GM21447 (cell line): ENCODE results near the gene AUTS2.

Experiments used
- ATAC-seq: cut with Tn5 transposase; IDR thresholded peaks from one replicate; pipeline ENCODE4 v1.9.1; 2021; ENCODE audit not compliant: unreplicated experiment

The AUTS2 gene

GRCh38 chr7:69879989-69880388 is 281.7 kb downstream of the AUTS2 start:
- no peak for ATAC-seq

- no peak for ATAC-seq
Observed at GRCh38 chr7:69880840-69881239, 282.6 kb downstream of the AUTS2 start.

GRCh38 chr7:69882269-69882668 is 284.0 kb downstream of the AUTS2 start:
- no peak for ATAC-seq

- ATAC-seq, result no peak
Observed at GRCh38 chr7:69883399-69883891, 285.2 kb downstream of the AUTS2 start.

GRCh38 chr7:69885431-69885830 is 287.2 kb downstream of the AUTS2 start:
- ATAC-seq, result no peak

- ATAC-seq, result no peak
Observed at GRCh38 chr7:69889338-69889975, 291.2 kb downstream of the AUTS2 start.

- no peak for ATAC-seq
Observed at GRCh38 chr7:69889976-69890351, 291.7 kb downstream of the AUTS2 start.

- no peak for ATAC-seq
Observed at GRCh38 chr7:69892790-69893189, 294.5 kb downstream of the AUTS2 start.

- ATAC-seq, result no peak
Observed at GRCh38 chr7:69893906-69894305, 295.6 kb downstream of the AUTS2 start.

- no peak for ATAC-seq
Observed at GRCh38 chr7:69895446-69895845, 297.2 kb downstream of the AUTS2 start.

GRCh38 chr7:69896121-69896520 is 297.8 kb downstream of the AUTS2 start:
- no peak for ATAC-seq

GRCh38 chr7:69898189-69898588 is 299.9 kb downstream of the AUTS2 start:
- peak; percentile 72 for ATAC-seq

- no peak for ATAC-seq
Observed at GRCh38 chr7:69903410-69903809, 305.1 kb downstream of the AUTS2 start.

- ATAC-seq, result peak; percentile 86
Observed at GRCh38 chr7:69906283-69906995, 308.2 kb downstream of the AUTS2 start.

GRCh38 chr7:69907720-69908119 is 309.4 kb downstream of the AUTS2 start:
- ATAC-seq, result no peak

- no peak for ATAC-seq
Observed at GRCh38 chr7:69908454-69908853, 310.2 kb downstream of the AUTS2 start.

- ATAC-seq, result no peak
Observed at GRCh38 chr7:69910150-69910549, 311.9 kb downstream of the AUTS2 start.

- no peak for ATAC-seq
Observed at GRCh38 chr7:69911337-69911736, 313.1 kb downstream of the AUTS2 start.

GRCh38 chr7:69912141-69912540 is 313.9 kb downstream of the AUTS2 start:
- ATAC-seq, result no peak

- no peak for ATAC-seq
Observed at GRCh38 chr7:69912846-69913245, 314.6 kb downstream of the AUTS2 start.

- no peak for ATAC-seq
Observed at GRCh38 chr7:69919426-69920111, 321.3 kb downstream of the AUTS2 start.

GRCh38 chr7:69920797-69921196 is 322.5 kb downstream of the AUTS2 start:
- no peak for ATAC-seq
